GM12891 (cell line): ENCODE results near the gene LAGE3.

ENCODE experiments used
- DNase-seq: peaks from one replicate; pipeline ENCODE4 v3.0.0; 2011; ENCODE audit warnings: low spot score; ENCODE audit not compliant: insufficient read length
- FAIRE-seq: peaks from 2 replicates; lab custom pipeline; 2011; peaks lifted over from hg19 to GRCh38; lab: Jason Lieb, UNC
- PAX5 ChIP-seq: IDR thresholded peaks from 2 replicates; pipeline ENCODE4 v1.6.1; 2011; ENCODE audit warnings: low read length, moderate library complexity, mild to moderate bottlenecking; ENCODE audit not compliant: insufficient read depth, severe bottlenecking
- POLR2A ChIP-seq: IDR thresholded peaks from 2 replicates; pipeline ENCODE4 v1.6.1; 2011; ENCODE audit warnings: low read depth, low read length, control low read depth
- POLR2AphosphoS5 ChIP-seq: IDR thresholded peaks from 2 replicates; pipeline ENCODE4 v1.6.1; 2011; ENCODE audit warnings: low read depth, low read length, control low read depth
- POU2F2 ChIP-seq: IDR thresholded peaks from 2 replicates; pipeline ENCODE4 v1.6.1; 2011; ENCODE audit warnings: low read depth, mild to moderate bottlenecking, control low read depth, low read length, moderate library complexity
- SPI1 ChIP-seq: IDR thresholded peaks from 2 replicates; pipeline ENCODE4 v1.6.1; 2011; ENCODE audit warnings: low read depth, low read length, control low read depth
- TAF1 ChIP-seq: IDR thresholded peaks from 2 replicates; pipeline ENCODE4 v1.6.1; 2011; ENCODE audit warnings: low read depth, low read length, control low read depth

The LAGE3 gene

GRCh38 chrX:154488336-154489075 lies 9.4 kb upstream of the LAGE3 start:
- DNase-seq (no peak), FAIRE-seq (peak; percentile 52)

DNA sequence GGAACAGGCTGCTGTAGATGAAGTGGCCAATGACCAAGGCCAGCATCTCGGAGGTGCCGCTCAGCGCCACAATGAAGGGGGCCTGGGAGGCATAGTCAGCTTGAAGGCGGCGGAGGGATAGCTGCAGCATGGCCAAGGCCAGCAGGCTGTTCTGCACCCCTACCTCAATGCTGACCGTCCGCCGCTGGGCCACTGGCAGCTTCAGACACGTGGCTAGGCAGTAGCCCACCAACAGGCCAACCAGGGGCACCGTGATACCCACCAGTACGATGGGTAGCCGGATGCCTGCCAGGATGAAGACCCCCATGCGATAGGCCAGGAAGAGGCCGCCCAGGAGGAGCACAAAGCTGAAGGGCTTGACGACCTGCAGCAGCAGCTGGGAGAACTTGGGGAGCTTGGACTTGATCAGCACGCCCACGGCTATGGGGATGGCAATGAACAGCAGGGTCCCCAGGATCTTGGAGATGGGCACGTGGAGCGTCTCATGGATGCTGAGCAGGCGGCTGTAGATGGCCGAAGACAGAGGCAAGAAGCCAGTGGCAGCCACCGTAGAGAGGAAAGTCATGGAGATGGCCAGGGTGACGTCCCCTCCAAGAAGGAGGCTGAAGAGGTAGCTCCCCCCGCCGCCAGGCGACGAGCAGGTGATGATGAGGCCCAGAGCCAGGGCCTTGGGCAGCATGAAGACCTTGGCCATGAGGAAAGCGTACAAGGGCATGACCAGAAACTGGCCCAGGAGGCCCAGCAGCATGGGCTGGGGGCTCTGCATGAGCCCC lies 8.6 kb upstream of the LAGE3 start:
- TF ChIP-seq POU2F2 (no peak), POLR2A (no peak), POLR2AphosphoS5 (no peak), SPI1 (no peak), TAF1 (no peak), PAX5 (no peak)
- FAIRE-seq, result no peak

More at GRCh38 chrX:154488336-154489075, 9.4 kb upstream of the LAGE3 start:
- no peak for TF ChIP-seq POLR2AphosphoS5

DNA sequence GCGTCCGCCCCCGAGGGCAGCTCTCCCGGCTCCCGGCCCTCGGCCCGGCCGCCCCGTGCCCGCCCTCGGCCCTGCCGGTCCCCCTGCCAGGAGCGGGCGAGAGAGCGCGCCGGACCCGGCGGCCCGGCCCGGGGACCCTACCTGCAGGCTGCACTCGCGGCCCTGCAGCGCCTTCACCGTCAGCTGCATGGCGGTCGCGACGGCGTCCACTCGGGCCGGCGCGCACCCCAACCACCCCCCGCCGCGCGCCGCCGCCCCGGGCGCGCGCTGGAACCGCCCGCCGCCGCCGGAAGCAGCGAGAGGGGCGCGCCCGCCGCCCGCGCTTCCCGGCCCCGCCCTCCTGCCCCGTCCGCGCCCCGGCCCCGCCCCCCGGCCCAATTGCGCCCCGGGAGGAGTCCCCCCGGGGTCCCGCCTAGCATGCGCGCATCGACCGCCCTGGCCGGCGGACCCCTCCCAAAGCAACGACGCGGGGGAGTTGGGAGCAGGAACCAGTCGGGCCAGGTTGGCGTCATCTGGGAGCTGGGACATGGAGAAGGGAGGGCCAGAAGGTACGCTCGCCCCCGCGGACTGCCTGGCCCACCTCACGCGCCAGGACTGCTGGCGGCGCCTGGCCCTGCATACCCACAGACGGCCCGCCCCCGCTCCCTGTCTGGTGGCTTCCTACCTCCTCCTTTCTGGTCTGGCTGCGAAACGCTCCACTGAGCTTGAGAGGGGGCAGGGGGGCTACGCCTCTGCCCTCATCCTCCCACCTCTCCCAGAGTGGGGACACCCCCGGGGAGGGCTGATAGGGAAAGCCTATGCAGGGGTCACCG lies 7.5 kb upstream of the LAGE3 start, which contains the start of gene UBL4A:
Gene UBL4A (minus strand): TSS at position 220 of the 812 bp plus-strand sequence. CDS start 31 bp downstream, at position 189.
- no peak for FAIRE-seq

More for the DNA sequence above, 8.6 kb upstream of the LAGE3 start:
- DNase-seq, result no peak

DNA sequence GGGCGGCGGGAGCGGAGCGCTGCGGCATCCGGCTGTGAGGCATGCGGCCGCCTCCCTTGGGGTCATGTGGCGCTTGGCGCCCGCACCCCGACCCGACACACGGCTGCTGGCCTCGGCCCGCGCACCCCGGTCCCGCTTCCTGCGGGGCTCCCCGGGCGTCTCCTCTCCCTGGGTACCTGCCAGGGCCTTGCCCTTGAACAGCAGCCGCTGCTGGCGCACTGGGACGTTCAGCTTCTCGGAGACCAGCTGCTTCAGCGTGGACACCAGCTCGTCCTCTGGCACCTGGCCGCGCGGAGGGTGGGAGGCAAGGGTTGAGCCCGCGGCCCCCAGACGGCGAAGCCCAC lies 6.9 kb upstream of the LAGE3 start:
- FAIRE-seq, result no peak
- TF ChIP-seq TAF1, result no peak
- TF ChIP-seq SPI1, result no peak
- TF ChIP-seq POLR2AphosphoS5, result no peak
- no peak for TF ChIP-seq POLR2A
- no peak for TF ChIP-seq PAX5
- TF ChIP-seq POU2F2, result no peak
- no peak for DNase-seq

More for the DNA sequence above, 7.5 kb upstream of the LAGE3 start, which contains the start of gene UBL4A:
- DNase-seq, result peak; percentile 62
- TF ChIP-seq PAX5 (no peak), TAF1 (no peak), POLR2A (no peak), SPI1 (no peak), POU2F2 (no peak), POLR2AphosphoS5 (no peak)

GRCh38 chrX:154485150-154486051 lies 6.3 kb upstream of the LAGE3 start:
- TF ChIP-seq POLR2AphosphoS5, result no peak
- TF ChIP-seq SPI1, result no peak
- TF ChIP-seq POLR2A, result no peak
- no peak for TF ChIP-seq TAF1
- TF ChIP-seq POU2F2, result no peak
- TF ChIP-seq PAX5, result no peak
- no peak for DNase-seq
- FAIRE-seq, result peak; percentile 96

DNA sequence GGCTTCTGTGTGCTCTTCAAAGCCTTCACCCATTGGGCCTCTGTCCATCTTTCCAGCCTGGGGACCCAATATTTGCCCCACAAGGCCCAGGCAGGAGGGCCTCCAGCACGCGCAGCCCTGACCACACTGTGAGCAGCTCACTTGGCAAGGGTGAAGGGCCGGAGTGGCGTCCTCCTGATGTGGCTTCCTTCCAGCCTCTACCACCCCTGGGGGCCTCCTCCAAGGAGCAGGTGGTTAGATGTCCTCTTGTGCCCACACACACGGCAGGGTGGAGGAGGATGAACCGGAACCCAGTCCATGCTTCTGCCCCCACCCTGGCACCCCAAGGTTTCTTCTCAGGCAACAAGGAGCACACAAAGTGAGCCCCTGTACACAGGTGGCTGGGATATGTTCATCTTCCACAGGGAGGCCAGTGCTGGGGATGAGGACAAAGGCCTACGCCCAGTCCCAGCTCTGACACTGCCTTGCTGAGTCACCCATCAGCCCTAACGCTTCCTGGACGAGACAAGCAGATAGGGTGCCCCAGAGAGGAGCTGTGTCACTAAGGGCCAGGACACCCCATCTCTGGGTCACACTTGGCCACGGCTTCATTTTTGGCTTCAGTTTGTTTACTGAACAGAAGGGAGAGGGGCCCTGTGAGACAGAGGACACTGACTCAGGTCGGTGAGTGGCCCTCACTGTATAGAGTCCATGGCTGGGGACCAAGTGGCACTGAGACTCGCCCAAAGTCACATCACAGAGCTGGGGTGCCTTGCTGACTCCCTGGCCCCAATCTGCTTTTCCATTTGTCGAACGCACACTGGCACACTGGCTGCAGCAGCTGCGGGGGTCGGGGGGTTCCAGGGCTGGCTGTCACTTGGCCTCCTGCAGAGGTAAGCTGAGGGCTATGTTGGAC lies 5.4 kb upstream of the LAGE3 start:
- DNase-seq (no peak), FAIRE-seq (no peak)
- TF ChIP-seq POLR2A (no peak), SPI1 (no peak), POU2F2 (no peak), POLR2AphosphoS5 (no peak), PAX5 (no peak), TAF1 (no peak)

DNA sequence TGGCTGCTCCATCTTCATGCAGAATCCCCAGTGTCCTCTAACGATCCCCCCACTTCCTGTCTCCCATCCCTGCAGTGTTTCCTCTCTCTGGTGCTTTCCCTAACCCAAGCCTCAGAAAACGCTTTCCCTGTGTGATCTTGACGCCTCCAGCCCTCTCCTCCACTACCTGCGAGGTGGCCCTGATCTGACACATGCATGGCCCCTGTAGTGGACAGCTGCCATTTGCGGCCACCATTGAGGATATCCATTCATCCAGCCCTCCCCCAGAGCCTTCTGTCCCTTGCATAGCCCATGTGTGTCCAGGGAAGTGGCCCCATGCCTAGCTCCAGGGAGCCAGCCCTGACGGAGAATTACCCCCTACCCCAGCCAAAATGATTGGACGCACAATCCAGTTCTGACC lies 4.2 kb upstream of the LAGE3 start:
- TF ChIP-seq TAF1, result no peak
- no peak for TF ChIP-seq SPI1
- no peak for TF ChIP-seq PAX5
- no peak for TF ChIP-seq POLR2AphosphoS5
- no peak for TF ChIP-seq POU2F2
- no peak for TF ChIP-seq POLR2A
- DNase-seq, result no peak

DNA sequence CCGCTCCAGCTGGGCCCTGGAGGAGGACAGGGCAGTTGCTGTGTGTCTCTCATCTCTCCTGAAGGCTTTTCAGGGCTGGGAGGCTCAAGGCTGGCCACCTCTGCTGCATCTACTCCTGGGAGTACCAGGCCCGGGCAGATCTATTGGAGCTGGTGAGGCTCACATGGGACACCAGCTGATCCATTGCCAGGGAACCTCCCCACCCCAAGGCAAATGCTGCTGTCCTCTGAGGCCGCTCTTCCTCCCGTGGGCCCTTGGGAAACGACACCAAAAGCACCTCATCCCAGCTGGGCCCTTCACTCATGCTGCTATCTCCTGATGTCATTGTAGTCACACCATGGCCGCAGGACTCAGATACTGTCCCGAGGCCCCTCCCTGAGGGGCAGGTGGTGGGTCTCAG lies 3.7 kb upstream of the LAGE3 start:
- DNase-seq (no peak), FAIRE-seq (no peak)
- TF ChIP-seq TAF1 (no peak), SPI1 (no peak), POLR2AphosphoS5 (no peak), POU2F2 (no peak), POLR2A (no peak), PAX5 (no peak)

More for the DNA sequence above, 4.2 kb upstream of the LAGE3 start:
- no peak for FAIRE-seq
